ENCODE measurements around the gene STAG1. TPM values are rescaled to one million over a fixed set of nuclear protein-coding genes. Genes with fewer than 3 reads are reported as not detected.

The STAG1 gene
- polyA plus RNA-seq, 3 donors = 7.2 to 10.0 (median 7.5) TPM

- Histone ChIP-seq H3K4me3 (replicated peaks in 1 of 3; ENCODE audit: low read depth in 2 of 3, low read length in 3 of 3) (no peak overlapping the region), H3K36me3 (replicated peaks in 1 of 2; ENCODE audit: control insufficient read depth in 1 of 2, insufficient read depth in 2 of 2, low read length in 2 of 2) (peaks cover 0 to 17% of the 10 kb centered on the region in 2 donors), H3K9ac (ENCODE audit: insufficient read depth, low read length, poor library complexity, severe bottlenecking) (no peak overlapping the region), H3K27ac (ENCODE audit: low read depth in 1 of 2, low read length in 2 of 2) (no peak overlapping the region), H3K9me3 (replicated peaks in 1 of 2; ENCODE audit: control insufficient read depth in 1 of 2, insufficient read depth in 1 of 2, low read length in 2 of 2) (peaks cover 10 to 20% of the 10 kb centered on the region in 2 donors), H2AFZ (ENCODE audit: insufficient read depth, low read depth, low read length, poor library complexity, severe bottlenecking) (no peak overlapping the region), H4K20me1 (ENCODE audit: insufficient read depth, low read length) (peaks cover 2% of the 10 kb centered on the region), H3K4me1 (ENCODE audit: control insufficient read depth in 1 of 2, insufficient read depth in 2 of 2, low read length in 2 of 2) (no peaks in the 10 kb centered on the region), H3K27me3 (ENCODE audit: control insufficient read depth in 2 of 2, insufficient read depth in 2 of 2, low read length in 2 of 2) (no peaks in the 10 kb centered on the region), H3K79me2 (ENCODE audit: insufficient read depth, low read length) (peaks cover 91% of the 10 kb centered on the region), H3K4me2 (replicated peaks; ENCODE audit: extremely low read depth, low read length, poor library complexity, severe bottlenecking) (no peak overlapping the region)
- no peak overlapping the region for H3K4me3 Mint-ChIP-seq
- peaks cover 10 to 23% (median 14%) of the 10 kb centered on the region in 7 donors for H3K9me3 Mint-ChIP-seq
- no peaks in the 10 kb centered on the region for H3K27me3 Mint-ChIP-seq (ENCODE audit: low read depth in 3 of 3)
- H3K27ac Mint-ChIP-seq = no peak overlapping the region
- peaks cover 2% of the 10 kb centered on the region for H3K4me1 Mint-ChIP-seq
- intact Hi-C loops (cut with micrococcal nuclease) = no loop called here
- no peak for DNase-seq
- TF ChIP-seq, protein P1, sequence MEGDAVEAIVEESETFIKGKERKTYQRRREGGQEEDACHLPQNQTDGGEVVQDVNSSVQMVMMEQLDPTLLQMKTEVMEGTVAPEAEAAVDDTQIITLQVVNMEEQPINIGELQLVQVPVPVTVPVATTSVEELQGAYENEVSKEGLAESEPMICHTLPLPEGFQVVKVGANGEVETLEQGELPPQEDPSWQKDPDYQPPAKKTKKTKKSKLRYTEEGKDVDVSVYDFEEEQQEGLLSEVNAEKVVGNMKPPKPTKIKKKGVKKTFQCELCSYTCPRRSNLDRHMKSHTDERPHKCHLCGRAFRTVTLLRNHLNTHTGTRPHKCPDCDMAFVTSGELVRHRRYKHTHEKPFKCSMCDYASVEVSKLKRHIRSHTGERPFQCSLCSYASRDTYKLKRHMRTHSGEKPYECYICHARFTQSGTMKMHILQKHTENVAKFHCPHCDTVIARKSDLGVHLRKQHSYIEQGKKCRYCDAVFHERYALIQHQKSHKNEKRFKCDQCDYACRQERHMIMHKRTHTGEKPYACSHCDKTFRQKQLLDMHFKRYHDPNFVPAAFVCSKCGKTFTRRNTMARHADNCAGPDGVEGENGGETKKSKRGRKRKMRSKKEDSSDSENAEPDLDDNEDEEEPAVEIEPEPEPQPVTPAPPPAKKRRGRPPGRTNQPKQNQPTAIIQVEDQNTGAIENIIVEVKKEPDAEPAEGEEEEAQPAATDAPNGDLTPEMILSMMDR (IDR thresholded peaks at IDR 0.05) = no peak
- peaks cover 0 to 5% of the 10 kb centered on the region in 2 donors for H3K36me3 Mint-ChIP-seq
Observed at GRCh38 chr3:136653628-136654027, 98.5 kb downstream of the STAG1 start.

GRCh38 chr3:136651581-136651980 lies 100.6 kb downstream of the STAG1 start:
- no peak overlapping the region for H3K9ac ChIP-seq (ENCODE audit: insufficient read depth, low read length, poor library complexity, severe bottlenecking)
- peaks cover 10 to 20% of the 10 kb centered on the region in 2 donors for H3K9me3 ChIP-seq (replicated peaks in 1 of 2; ENCODE audit: control insufficient read depth in 1 of 2, insufficient read depth in 1 of 2, low read length in 2 of 2)
- no peaks in the 10 kb centered on the region for H3K27me3 ChIP-seq (ENCODE audit: control insufficient read depth in 2 of 2, insufficient read depth in 2 of 2, low read length in 2 of 2)
- peaks cover 87% of the 10 kb centered on the region for H3K79me2 ChIP-seq (ENCODE audit: insufficient read depth, low read length)
- intact Hi-C loops (cut with micrococcal nuclease) = no loop called here
- no CpG with 5 or more reads among the region's 2 CpGs for WGBS (ENCODE audit: insufficient coverage)
- H3K4me1 ChIP-seq (ENCODE audit: control insufficient read depth in 1 of 2, insufficient read depth in 2 of 2, low read length in 2 of 2) = no peaks in the 10 kb centered on the region
- no peak overlapping the region for H2AFZ ChIP-seq (ENCODE audit: insufficient read depth, low read depth, low read length, poor library complexity, severe bottlenecking)
- Mint-ChIP-seq H3K27ac (peak overlapping the region in 2 of 7 donors; percentile 43 to 55), H3K27me3 (ENCODE audit: low read depth in 3 of 3) (no peaks in the 10 kb centered on the region), H3K4me1 (peaks cover 8% of the 10 kb centered on the region), H3K9me3 (peaks cover 10 to 23% (median 14%) of the 10 kb centered on the region in 7 donors), H3K4me3 (no peak overlapping the region), H3K36me3 (peaks cover 0 to 5% of the 10 kb centered on the region in 2 donors)
- no peak overlapping the region for H3K27ac ChIP-seq (ENCODE audit: low read depth in 1 of 2, low read length in 2 of 2)
- H3K4me3 ChIP-seq (replicated peaks in 1 of 3; ENCODE audit: low read depth in 2 of 3, low read length in 3 of 3) = no peak overlapping the region
- TF ChIP-seq, protein P1 (IDR thresholded peaks at IDR 0.05) = no peak
- H4K20me1 ChIP-seq (ENCODE audit: insufficient read depth, low read length) = no peaks in the 10 kb centered on the region
- DNase-seq = no peak
- peaks cover 0 to 17% of the 10 kb centered on the region in 2 donors for H3K36me3 ChIP-seq (replicated peaks in 1 of 2; ENCODE audit: control insufficient read depth in 1 of 2, insufficient read depth in 2 of 2, low read length in 2 of 2)
- no peak overlapping the region for H3K4me2 ChIP-seq (replicated peaks; ENCODE audit: extremely low read depth, low read length, poor library complexity, severe bottlenecking)

All from CD14-positive monocyte (primary cell).